Placental pericyte (primary cell): ENCODE data around the gene C14orf39. TPM values are rescaled to one million over a fixed set of nuclear protein-coding genes. Genes with fewer than 3 reads are reported as not detected.

Source experiments
- total RNA-seq: library from RNA; depleted of rRNA; stranded (reverse); fragments of >200 nt; gene quantifications from 2 replicates; pipeline ENCODE4 v1.2.3, GENCODE V29; 2012

The C14orf39 gene, protein sequence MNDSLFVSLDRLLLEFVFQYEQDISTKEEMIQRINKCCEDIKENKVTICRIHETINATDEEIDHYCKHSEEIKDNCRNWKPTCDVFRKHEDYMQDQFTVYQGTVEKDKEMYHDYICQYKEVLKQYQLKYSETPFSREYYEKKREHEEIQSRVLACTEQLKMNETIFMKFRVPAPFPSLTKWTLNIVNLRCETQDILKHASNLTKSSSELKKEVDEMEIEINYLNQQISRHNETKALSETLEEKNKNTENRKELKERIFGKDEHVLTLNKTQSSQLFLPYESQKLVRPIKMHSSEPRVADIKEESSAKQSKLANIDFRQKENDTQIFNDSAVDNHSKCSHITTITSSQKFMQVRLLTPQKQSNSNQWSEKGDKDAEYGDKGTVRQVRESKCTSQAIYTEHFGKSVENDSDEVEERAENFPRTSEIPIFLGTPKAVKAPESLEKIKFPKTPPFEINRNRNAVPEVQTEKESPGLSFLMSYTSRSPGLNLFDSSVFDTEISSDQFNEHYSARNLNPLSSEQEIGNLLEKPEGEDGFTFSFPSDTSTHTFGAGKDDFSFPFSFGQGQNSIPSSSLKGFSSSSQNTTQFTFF
- total RNA-seq, result not detected in 2 replicates

DNA sequence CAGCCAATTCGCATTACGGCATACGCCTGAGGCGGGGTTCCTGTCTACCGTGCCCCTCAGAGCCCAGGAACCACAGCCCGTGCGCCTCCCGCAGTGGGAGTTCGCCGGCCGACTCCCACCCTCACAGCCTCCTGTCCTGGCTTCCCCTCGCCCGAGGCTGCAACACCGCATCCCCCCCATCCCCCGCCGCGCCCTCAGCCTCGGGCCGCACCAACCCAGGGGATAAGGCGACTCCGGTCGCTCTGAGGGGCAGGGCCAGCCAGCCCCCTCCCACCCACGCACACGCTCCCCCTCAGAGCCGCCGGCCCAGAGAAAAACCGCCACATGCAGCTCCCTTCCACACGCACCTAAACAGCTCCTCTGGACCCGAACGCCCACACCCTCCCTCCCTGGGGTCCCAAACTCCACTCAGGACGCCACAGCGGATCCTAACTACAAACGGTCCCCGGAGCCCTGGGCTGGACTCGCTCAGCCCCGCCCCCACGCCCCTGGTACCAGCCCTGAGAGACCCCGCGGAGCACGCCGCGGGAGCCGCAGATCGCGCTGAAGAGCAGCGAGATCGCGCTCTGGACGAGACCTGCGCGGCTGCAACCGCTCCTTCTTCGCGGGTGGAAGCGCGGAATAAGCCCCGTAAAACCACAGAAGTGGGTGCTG lies at the start of gene C14orf39:
C14orf39 (minus strand) TSS at position 466 of the 654 bp plus-strand sequence. CDS start 985 bp downstream, outside the sequence.

DNA sequence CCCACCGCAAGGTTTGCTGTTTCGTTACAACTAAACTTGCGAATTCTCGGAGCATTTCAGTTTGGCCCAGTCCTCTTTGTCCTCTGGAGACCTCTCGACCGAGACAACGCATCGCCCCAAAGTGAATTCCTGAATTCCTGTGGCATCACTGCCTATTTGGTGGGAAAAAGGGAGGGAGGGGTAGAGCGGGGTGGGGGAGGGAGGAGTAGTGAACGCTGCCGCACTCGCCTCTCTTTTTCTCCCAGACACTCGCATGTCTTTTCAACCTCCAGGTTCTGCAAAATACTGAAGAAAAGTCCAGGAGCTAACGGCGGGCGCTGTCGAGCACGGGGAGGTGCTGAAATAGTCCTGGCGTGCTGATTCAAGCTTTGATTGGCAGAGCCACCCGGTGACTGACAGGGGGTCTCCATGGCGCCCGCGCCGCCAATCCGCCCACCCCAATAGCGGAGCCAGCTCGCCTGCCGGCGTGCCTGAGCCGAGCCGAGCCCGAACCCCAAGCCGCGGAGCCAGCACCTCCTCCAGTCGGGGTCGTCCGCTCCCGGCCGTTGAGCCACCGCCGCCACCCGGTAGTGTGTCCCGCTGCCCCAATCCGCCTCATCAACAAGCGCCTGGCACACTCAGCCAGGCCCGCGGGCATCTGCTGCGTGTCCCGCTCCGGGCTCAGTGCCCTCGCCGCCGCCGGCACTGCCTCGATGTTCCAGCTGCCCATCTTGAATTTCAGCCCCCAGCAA lies 23.0 kb upstream of the C14orf39 start, which contains the start of gene SIX6:
SIX6 (plus strand) TSS at position 440 of the 731 bp plus-strand sequence; CDS start at position 693, 253 bp downstream.

Other genes with a start within 250 kb of the C14orf39 start
- 22.0 and 33.0 TPM in 2 replicates for gene PPM1A, start 236.8 kb downstream of the C14orf39 start, total RNA-seq
- not detected in 2 replicates for gene SIX6, start 23.1 kb upstream of the C14orf39 start, total RNA-seq
- 0.57 TPM in 1 of 2 replicates, not detected in the other for gene SIX1, start 163.4 kb upstream of the C14orf39 start, total RNA-seq
- 6.3 and 16.6 TPM in 2 replicates for gene SIX4, start 238.3 kb upstream of the C14orf39 start, total RNA-seq
- gene MNAT1, start 248.7 kb upstream of the C14orf39 start, total RNA-seq, result 39.6 and 51.4 TPM in 2 replicates